BJ (cell line): ENCODE measurements around the gene EVI2A. TPM values are rescaled to one million over a fixed set of nuclear protein-coding genes. Genes with fewer than 3 reads are reported as not detected.
"Not testable (repeated sequence)": the region's sequence is repeated elsewhere in the genome, so short reads cannot be mapped to it uniquely, and the experiment has no call there.

Experiments
- CTCF ChIA-PET: fragments of 350-600 bp; formaldehyde crosslinking; extraction: SDS; loops from one replicate; lab custom pipeline; 2021; ENCODE audit warnings: antibody characterized with exemption, inconsistent platforms; lab: Yijun Ruan, JAX
- POLR2A ChIA-PET: fragments of 300-600 bp; sonication (Branson Sonifier 250); formaldehyde crosslinking; extraction: SDS; loops from one replicate; lab custom pipeline; 2021; ENCODE audit warnings: antibody characterized with exemption; lab: Charles Lee
- DNase-seq: peaks from one replicate; pipeline ENCODE4 v3.0.0-alpha.2; 2011; ENCODE audit warnings: low read depth
- H3K27me3 ChIP-seq: 2 replicates; pipeline ENCODE4 v1.6.0; 2011; ENCODE audit warnings: low read length; ENCODE audit not compliant: control insufficient read depth, insufficient read depth
- H3K36me3 ChIP-seq: 2 replicates; pipeline ENCODE4 v1.5.1; 2011; ENCODE audit warnings: low read length; ENCODE audit not compliant: control insufficient read depth, insufficient read depth
- H3K4me3 ChIP-seq: 2 replicates; pipeline ENCODE4 v1.5.1; 2011; ENCODE audit warnings: low read depth, mild to moderate bottlenecking, control low read depth, low read length
- polyA plus RNA-seq: library from polyadenylated mRNA; depleted of rRNA; stranded (reverse); fragments of >200 nt; gene quantifications from 2 replicates; pipeline ENCODE4 v1.2.3, GENCODE V29; 2011
- TF ChIP-seq, protein P1 (sequence below): IDR thresholded peaks from 2 replicates; pipeline ENCODE4 v1.5.1; 2011; ENCODE audit warnings: low read depth, mild to moderate bottlenecking, control low read depth, inconsistent platforms, low read length, moderate library complexity; ENCODE audit not compliant: insufficient read depth

The EVI2A gene
- polyA plus RNA-seq, 1 experiment, result 0.21 TPM

DNA sequence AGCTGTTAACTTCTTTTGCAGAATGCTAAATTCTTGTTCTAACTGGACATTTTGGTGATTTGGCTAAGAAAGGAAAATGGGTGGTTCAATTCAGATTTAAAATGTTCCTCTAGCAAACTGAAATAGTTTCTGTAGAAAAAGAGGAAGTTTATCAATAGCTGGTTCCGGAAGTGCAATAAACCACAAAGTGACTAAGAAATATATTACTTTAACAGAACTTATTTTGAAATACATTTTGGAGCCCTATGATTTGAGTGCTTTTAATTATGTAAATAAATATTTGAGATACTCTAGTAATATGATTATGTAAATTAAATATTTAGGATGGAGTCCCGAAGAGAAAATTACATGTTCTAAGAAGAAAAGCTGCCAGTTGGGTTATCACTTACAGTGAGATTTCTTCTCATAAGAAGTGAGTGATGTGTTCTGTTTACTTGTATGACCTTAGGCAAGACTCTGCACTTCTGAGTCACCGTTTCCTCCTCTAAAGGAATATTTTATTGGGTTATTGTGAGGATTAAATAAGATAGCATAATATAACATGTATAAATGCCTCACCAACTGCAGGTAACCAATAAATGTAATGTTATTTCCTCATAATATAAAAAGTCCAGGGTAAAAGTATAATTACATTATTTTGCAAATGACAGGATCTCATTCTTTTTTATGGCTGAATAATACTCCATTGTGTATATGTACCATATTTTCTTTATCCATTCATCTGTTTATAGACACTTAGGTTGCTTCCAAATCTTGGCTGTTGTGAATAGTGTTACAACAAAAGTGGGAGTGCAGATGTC is 7.2 kb downstream of the EVI2A start, which contains the start of gene EVI2B:
Gene EVI2B, minus strand, starts transcription at position 73 of the 800 bp plus-strand sequence. CDS start 8,445 bp downstream, outside the sequence.
- ChIA-PET POLR2A (no interaction called here), CTCF (no interaction called here)

DNA sequence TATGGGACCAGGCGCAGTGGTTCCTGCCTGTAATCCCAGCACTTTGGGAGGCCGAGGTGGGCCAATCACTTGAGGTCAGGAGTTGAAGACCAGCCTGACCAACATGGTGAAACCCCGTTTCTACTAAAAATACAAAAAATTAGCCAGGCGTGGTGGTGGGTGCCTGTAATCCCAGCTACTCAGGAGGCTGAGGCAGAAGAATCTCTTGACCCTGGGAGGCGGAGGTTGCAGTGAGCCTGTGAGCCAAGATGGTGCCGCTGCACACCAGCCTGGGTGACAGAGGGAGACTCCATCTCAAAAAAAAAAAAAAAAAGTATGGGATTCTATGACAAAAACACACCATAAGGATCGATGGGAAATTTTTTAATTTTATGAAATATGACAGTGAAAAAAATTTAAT is 9.2 kb downstream of the EVI2A start:
- DNase-seq, POLR2A ChIA-PET, H3K4me3 ChIP-seq, H3K27me3 ChIP-seq, CTCF ChIA-PET, H3K36me3 ChIP-seq: not testable (repeated sequence)

More for the DNA sequence above, 7.2 kb downstream of the EVI2A start, which contains the start of gene EVI2B:
- no peak within 1 kb of the TSS for H3K4me3 ChIP-seq
- H3K36me3 ChIP-seq, result no peaks in the 10 kb centered on the region
- TF ChIP-seq, protein P1, sequence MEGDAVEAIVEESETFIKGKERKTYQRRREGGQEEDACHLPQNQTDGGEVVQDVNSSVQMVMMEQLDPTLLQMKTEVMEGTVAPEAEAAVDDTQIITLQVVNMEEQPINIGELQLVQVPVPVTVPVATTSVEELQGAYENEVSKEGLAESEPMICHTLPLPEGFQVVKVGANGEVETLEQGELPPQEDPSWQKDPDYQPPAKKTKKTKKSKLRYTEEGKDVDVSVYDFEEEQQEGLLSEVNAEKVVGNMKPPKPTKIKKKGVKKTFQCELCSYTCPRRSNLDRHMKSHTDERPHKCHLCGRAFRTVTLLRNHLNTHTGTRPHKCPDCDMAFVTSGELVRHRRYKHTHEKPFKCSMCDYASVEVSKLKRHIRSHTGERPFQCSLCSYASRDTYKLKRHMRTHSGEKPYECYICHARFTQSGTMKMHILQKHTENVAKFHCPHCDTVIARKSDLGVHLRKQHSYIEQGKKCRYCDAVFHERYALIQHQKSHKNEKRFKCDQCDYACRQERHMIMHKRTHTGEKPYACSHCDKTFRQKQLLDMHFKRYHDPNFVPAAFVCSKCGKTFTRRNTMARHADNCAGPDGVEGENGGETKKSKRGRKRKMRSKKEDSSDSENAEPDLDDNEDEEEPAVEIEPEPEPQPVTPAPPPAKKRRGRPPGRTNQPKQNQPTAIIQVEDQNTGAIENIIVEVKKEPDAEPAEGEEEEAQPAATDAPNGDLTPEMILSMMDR, result no peak
- H3K27me3 ChIP-seq, result no peaks in the 10 kb centered on the region
- peak; percentile 14 for DNase-seq

DNA sequence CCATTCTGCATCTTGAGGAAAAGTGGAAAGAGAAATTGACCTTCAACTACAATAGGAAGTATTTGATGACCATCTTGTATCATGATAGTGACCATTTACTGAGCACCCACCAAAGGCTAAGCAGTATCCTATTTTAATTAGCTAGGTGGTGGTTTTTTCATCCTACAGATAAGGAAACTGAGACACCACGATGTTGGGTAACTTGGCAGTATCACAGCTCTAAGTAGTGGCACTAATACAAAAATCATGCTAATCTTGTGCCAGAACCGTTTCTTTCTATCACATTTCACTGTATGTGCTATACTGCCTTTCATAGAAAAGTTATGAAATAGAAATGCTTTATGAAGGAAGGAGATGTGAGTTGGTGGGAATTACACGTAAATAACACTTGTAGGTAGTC is 9.9 kb downstream of the EVI2A start:
- POLR2A ChIA-PET, result no interaction called here
- Histone ChIP-seq H3K4me3 (no peak overlapping the region), H3K27me3 (no peaks in the 10 kb centered on the region), H3K36me3 (peaks cover 1% of the 10 kb centered on the region; the same call in 1 of the 2 replicates)
- no peak for DNase-seq
- TF ChIP-seq, protein P1, result no peak
- CTCF ChIA-PET, result no interaction called here

DNA sequence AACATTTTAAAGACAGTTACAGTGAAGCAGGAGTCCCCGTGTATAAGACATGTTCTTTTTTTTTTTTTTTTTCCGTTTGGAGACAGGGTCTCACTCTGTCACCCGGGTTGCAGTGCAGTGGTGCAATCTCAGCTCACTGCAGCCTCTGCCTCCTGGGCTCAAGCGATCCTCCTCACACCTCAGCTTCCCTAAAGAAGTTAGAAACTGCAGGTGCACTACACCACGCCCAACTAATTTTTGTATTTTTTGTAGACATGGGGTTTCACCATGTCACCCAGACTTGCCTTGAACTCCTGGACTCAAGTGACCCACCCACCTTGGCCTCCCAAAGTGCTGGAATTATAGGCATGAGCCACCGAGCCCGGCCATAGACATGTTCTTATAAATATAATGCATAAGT is 10.5 kb downstream of the EVI2A start:
- POLR2A ChIA-PET, result no interaction called here
- H3K4me3 ChIP-seq, result no peak overlapping the region
- CTCF ChIA-PET, result interaction anchor here (0.7 kb wide), 1 partner anchor 1107 kb away, joined by 3 read pairs; no protein-coding TSS in a partner anchor
- TF ChIP-seq, protein P1, result no peak
- DNase-seq, result no peak
- H3K36me3 ChIP-seq, result peaks cover 1% of the 10 kb centered on the region; the same call in 1 of the 2 replicates
- H3K27me3 ChIP-seq, result no peaks in the 10 kb centered on the region

DNA sequence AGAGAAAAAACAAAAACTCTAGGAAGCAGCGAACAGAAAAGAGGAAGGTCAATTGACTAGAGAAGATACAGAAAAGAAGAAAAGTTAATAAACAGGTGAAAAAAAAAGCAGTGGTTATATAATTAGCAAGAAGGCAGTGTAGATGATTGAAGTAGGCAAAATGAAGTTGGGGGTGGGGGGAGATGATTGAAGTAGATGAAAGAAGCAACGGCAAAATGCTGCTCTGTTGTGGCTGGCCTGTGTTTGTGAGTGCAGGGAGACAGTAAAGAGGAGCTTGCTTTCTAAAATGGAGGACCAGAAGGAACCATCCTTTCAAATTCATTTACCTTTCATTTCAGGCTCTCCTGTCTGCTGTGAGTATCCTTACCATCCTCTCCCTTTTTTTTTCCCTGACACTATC is 11.2 kb downstream of the EVI2A start:
- Histone ChIP-seq H3K36me3 (peaks cover 1% of the 10 kb centered on the region; the same call in 1 of the 2 replicates), H3K27me3 (no peaks in the 10 kb centered on the region), H3K4me3 (no peak overlapping the region)
- no peak for DNase-seq
- POLR2A ChIA-PET, result no interaction called here
- CTCF ChIA-PET, result interaction anchor here (0.6 to 0.7 kb wide), 2 partner anchors 342 to 1107 kb away, joined by 3 to 7 read pairs; no protein-coding TSS in a partner anchor
- TF ChIP-seq, protein P1, result no peak
